Stimulated activated CD4-positive, alpha-beta T cell treated with anti-CD3 and anti-CD28 coated beads, Interleukin-4, amount 100 ng/mL, for 24 hours (primary cell): ENCODE data around the gene GPS2.

Experiments used
- DNase-seq: peaks from one replicate; pipeline ENCODE4 v3.0.0-alpha.2; 2020

The GPS2 gene

GRCh38 chr17:7292194-7292593 lies 23.0 kb downstream of the GPS2 start:
- no peak for DNase-seq

- no peak for DNase-seq
These were observed 24.5 kb downstream of the GPS2 start for GRCh38 chr17:7290685-7291084.

GRCh38 chr17:7290166-7290565 lies 25.0 kb downstream of the GPS2 start:
- DNase-seq: no peak

- DNase-seq: no peak
These were observed 25.7 kb downstream of the GPS2 start for GRCh38 chr17:7289256-7290032.

- DNase-seq: no peak
These were observed 29.5 kb downstream of the GPS2 start for GRCh38 chr17:7285679-7286078.

- no peak for DNase-seq
These were observed 30.2 kb downstream of the GPS2 start for GRCh38 chr17:7284911-7285310.

GRCh38 chr17:7283471-7284216 lies 31.5 kb downstream of the GPS2 start:
- DNase-seq: no peak

- DNase-seq: no peak
These were observed 32.3 kb downstream of the GPS2 start for GRCh38 chr17:7282752-7283321.

GRCh38 chr17:7281953-7282751 lies 33.0 kb downstream of the GPS2 start:
- no peak for DNase-seq

- peak; percentile 91 for DNase-seq
These were observed 33.8 kb downstream of the GPS2 start, which contains the start of gene SLC2A4 for GRCh38 chr17:7281074-7281952. Gene SLC2A4, plus strand, starts transcription at chr17:7281718. Its CDS starts 217 bp downstream, at chr17:7281935.

GRCh38 chr17:7280519-7281073 lies 34.6 kb downstream of the GPS2 start:
- DNase-seq: peak; percentile 88

GRCh38 chr17:7279448-7279847 lies 35.7 kb downstream of the GPS2 start:
- DNase-seq: no peak

GRCh38 chr17:7266784-7267183 lies 48.4 kb downstream of the GPS2 start:
- DNase-seq: no peak

GRCh38 chr17:7263801-7264078 lies 51.4 kb downstream of the GPS2 start:
- no peak for DNase-seq

- no peak for DNase-seq
These were observed 52.0 kb downstream of the GPS2 start for GRCh38 chr17:7262935-7263800.
